GM21786 (cell line): ENCODE measurements around the gene POLR1E.

Source experiments
- ATAC-seq: cut with Tn5 transposase; IDR thresholded peaks from one replicate; pipeline ENCODE4 v1.9.1; 2021; ENCODE audit not compliant: unreplicated experiment

POLR1E gene

GRCh38 chr9:37531699-37532098 is 46.0 kb downstream of the POLR1E start:
- peak; percentile 58 for ATAC-seq

DNA sequence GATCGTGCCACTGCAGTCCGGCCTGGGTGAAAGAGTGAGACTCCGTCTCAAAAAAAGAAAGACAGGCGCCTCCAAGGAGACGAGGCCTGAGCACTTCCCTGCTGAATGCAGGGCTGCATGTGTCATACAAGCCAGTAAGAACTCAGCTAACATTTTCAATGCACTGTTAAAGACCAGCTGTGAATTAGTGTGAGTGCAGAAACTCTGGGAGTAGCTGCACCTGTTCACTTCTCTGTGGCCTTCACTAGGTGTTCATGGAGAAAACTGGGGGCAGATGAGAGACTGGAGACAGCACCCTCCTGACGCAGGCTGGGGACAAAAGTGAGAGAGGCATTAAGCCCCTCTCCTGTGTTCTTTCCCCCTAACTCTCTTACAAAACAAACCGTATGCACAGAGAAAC is 48.7 kb downstream of the POLR1E start:
- ATAC-seq = no peak

DNA sequence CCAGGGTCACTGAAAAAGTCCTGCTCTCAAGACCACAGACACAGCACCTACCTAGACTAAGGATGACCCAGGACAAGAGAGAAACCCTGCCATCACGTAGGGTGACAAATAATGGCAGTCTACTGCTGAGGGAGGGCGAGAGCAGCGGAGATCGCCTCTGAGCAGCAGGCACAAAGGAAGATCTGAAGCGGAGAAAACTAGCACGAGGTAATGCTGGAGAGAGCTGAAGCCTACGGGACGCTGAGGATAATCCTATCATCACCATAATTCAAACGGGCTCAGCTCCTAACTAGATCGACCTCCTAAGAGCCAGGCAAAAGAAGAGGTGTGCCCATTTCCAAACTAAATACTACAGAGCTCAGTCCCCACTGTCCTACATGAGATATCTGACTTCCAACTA is 49.2 kb downstream of the POLR1E start:
- ATAC-seq = no peak

DNA sequence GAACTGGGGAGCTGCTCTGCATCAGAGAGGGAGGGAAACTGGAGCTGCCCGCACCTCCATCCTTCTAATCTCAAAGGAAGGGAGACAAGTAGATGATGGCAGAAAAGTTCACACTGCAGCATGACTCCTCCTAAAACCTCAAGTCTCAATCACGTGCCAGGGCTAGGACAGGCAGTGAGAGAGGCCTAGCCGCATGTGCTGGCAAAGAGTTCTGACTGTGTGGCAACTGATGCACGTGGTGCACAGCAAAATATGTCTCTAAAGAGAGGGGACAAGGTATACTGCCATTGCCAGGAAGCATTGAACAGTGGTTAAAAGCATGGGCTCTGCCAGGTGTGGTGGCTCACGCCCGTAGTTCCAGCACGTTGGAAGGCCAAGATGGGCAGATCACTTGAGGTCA is 52.4 kb downstream of the POLR1E start:
- no peak for ATAC-seq

DNA sequence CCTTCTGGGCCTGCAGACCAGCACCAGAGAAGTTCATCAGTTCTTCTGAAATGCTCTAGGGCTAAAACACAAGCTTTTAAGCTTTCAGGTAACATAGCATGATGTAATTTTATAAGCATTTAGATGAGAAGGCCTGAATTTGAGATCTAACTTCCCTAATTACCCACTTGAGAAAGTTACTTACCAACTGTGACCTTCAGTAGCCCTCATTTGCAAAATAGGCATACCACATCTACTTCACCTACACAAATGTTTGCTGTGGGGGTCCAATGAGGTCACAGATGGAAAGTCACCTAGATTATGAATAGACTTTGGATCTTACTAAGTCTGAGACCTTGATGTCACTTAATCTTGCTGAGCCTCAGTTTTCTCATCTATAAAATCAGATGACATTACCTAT is 53.9 kb downstream of the POLR1E start:
- ATAC-seq = no peak

DNA sequence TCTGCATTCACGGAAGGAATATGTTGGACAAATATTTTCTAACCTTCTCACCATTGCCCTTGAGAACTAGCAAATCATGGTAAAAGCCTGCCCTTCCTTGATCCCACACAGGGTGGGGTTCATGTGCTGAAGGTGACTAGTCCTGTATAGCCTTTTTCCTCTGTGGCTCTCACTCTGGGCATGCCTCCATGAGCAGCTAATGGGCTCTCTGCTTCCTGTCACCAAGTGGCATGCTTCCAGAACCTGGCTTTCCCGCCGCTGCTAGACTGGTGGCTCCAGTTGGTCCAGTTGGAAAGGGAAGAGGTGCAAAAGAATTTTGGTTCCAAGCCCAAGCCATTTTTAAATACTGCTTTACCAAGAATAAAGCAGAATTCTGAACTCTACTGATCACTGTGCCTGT is 54.9 kb downstream of the POLR1E start:
- no peak for ATAC-seq

- ATAC-seq = no peak
Measured at GRCh38 chr9:37541465-37541864, 55.7 kb downstream of the POLR1E start.

DNA sequence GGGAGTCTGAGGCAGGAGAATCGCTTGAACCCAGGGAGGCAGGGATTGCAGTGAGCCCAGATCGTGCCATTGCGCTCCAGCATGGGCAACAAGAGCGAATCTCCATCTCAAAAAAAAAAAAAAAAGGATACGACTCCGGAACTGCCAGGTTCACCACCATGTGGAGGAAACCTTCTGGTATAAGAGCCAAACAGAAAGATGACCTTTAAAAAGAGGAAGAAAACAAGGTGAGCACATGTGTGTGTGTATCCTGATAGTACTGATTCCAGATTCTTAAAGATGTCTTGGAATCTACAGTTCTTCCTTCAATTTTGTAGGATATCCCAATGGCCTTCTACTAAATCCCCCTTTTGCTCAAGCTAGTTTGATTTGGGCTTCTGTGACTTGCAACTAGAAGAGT is 56.7 kb downstream of the POLR1E start:
- ATAC-seq = no peak

DNA sequence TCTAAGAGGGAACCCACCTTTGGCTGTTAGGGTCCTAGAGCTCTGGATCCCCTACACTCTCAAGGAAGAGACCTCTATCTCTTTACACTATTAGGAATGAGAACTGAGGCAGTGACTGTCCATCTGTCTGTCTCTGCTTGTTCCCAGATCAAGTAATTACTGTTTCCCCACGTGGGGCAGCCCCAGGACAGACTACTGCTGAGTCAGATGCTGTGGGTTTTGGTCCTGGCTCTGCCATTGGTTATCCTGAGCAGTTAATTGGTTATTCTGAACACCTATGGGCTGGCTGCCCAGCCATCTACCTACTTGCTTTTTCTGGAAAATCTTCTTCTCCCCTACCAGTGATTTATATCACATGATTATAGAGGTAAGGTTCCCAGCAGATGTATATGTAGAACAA is 57.1 kb downstream of the POLR1E start:
- ATAC-seq = no peak

- ATAC-seq = no peak
Measured at GRCh38 chr9:37543468-37543867, 57.7 kb downstream of the POLR1E start.

- ATAC-seq = no peak
Measured at GRCh38 chr9:37547328-37547878, 61.7 kb downstream of the POLR1E start.

- ATAC-seq = no peak
Measured at GRCh38 chr9:37549527-37549926, 63.8 kb downstream of the POLR1E start.

DNA sequence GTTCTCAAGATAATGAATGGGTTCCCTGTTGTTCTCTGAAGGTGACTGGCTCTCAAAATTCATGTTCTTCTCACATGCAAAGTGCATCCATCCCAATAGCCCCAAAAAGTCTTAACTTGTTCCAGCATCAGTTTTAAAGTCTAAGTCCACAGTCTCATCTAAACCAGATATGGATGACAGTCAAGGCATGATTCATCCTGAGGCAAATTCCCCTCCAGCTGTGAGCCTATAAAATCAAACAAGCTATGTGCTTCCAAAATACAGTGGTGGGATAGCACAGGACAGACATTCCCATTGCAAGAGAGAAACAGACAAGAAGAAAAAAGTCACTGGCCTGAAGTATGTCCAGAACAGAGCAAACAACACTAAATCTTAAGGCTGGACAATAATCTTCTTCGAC is 65.0 kb downstream of the POLR1E start:
- ATAC-seq = no peak

DNA sequence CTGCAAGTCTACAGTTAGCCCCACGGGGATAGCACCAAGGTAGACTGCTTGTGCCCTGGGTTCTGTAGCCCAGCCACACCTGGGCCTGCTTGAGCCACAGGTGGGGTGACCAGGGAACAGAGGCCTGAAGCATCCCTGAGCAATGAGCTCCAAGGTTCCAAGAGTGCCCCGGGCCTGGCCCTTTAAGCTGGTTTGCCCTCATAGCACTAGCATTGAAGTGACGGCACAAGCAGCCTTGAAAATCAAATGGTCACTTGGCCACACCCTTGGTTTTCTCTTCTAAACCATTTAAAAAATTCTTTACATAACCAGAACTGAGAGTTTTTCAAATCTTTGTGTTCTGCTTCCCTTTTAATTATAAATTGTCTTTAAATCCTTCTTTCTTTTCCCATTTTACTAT is 65.7 kb downstream of the POLR1E start:
- ATAC-seq = no peak

- no peak for ATAC-seq
Measured at GRCh38 chr9:37551888-37552287, 66.1 kb downstream of the POLR1E start.
